ENCODE results near the gene CNOT2.

The CNOT2 gene

DNA sequence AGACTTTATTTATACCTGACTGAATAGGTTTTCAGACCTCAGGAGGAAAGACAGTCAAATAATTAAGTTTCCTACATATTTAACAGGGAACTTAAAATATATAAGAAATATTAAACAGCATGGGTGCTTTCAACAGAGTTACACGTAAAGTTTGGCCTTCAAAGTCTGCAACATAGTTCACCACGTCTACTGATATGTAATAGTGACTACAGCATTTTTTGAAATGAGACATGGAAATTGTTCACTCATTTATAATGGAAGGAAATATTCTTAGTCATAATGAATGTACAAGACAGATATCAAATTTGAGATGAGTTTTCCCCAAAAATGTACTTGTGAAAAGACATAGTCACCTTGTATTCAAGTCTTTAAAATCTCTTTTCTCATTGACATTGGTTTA, 66.1 kb downstream of the CNOT2 start:
- no peak for DNase-seq (ENCODE audit: low read depth)
- no peak overlapping the region for H3K4me3 ChIP-seq (ENCODE audit: low read length)
- TF ChIP-seq, protein P1, sequence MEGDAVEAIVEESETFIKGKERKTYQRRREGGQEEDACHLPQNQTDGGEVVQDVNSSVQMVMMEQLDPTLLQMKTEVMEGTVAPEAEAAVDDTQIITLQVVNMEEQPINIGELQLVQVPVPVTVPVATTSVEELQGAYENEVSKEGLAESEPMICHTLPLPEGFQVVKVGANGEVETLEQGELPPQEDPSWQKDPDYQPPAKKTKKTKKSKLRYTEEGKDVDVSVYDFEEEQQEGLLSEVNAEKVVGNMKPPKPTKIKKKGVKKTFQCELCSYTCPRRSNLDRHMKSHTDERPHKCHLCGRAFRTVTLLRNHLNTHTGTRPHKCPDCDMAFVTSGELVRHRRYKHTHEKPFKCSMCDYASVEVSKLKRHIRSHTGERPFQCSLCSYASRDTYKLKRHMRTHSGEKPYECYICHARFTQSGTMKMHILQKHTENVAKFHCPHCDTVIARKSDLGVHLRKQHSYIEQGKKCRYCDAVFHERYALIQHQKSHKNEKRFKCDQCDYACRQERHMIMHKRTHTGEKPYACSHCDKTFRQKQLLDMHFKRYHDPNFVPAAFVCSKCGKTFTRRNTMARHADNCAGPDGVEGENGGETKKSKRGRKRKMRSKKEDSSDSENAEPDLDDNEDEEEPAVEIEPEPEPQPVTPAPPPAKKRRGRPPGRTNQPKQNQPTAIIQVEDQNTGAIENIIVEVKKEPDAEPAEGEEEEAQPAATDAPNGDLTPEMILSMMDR (conservative IDR thresholded peaks at IDR 0.05; ENCODE audit: low read length), result no peak

DNA sequence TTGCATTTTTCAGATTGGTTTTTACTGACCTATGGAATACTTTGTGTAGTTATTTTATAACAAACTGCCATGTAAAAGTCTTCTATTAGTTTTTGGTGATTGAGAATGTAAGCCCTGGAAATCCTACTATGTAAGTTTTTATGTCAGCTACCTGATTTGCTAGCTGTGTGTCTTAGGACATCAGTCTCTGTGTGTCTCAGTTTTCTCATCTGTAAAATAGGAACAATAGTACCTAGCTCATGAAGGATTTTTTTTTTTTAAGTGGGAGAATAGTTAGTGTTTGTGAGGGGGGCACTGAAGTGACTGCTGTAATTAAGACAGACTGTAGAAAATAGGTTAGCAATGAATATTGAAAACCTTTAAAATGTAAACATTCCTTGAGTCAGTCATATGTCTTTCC, 70.9 kb downstream of the CNOT2 start:
- DNase-seq (ENCODE audit: low read depth), result no peak
- TF ChIP-seq, protein P1 (conservative IDR thresholded peaks at IDR 0.05; ENCODE audit: low read length), result no peak
- no peak overlapping the region for H3K4me3 ChIP-seq (ENCODE audit: low read length)

DNA sequence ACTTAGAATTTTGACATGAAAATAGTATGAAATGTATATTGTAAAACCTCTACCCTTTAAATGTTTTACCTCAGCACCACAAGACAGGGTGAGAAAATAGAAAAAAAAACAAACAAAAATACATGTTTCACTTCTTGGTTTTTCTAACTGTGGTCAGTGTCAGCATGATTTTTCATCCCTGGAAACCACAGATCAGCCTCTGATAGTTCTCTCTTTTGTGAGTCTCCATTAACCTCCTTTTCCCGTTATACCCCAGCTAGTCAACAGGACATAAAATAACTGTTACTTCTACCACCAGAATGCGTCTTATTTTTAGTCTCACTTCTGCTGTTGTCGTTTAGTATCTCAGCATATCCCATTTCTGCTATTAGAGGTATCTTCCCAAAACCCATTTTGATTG, 74.5 kb downstream of the CNOT2 start:
- H3K4me3 ChIP-seq (ENCODE audit: low read length), result no peak overlapping the region
- no peak for DNase-seq (ENCODE audit: low read depth)
- TF ChIP-seq, protein P1 (conservative IDR thresholded peaks at IDR 0.05; ENCODE audit: low read length), result no peak

DNA sequence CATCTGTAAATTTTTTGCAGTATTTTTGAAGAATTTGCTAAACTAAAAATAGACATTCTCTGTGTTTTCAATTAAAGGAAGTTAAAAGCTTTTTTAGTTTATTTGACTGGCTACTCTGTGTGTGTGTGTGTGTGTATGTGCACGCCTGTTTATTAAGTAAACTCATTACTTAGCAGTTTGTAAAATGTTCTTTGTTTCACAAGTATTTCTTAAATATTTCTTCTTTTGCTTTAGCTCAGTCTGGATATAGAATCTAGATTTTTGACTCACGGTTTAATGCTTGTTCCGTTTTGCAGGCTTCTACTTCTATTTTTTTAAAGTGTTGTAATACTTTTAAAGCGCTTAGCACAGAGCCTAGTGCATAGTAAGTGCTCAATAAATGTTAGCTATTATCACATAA, 76.4 kb downstream of the CNOT2 start:
- DNase-seq (ENCODE audit: low read depth), result no peak
- no peak overlapping the region for H3K4me3 ChIP-seq (ENCODE audit: low read length)
- TF ChIP-seq, protein P1 (conservative IDR thresholded peaks at IDR 0.05; ENCODE audit: low read length), result no peak

DNA sequence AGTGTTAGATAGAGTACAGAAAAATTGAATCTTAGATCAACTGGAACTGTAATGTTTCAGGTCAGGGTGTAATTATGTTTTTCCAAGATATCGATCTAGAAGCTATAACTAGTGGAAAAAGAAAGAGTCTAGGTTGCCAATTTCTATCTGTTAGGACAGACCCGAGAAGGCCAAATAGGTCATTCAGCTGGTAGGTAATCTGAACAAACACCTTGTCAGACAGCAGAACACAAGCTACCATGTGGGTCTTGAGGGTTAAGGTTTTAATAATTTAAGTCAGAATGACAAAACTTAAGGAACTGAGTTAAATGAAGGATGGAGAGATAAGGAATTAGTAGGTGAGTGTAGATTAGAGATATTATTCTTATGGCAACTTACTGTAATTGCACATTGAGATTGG, 78.0 kb downstream of the CNOT2 start:
- TF ChIP-seq, protein P1 (conservative IDR thresholded peaks at IDR 0.05; ENCODE audit: low read length), result no peak
- DNase-seq (ENCODE audit: low read depth), result no peak
- no peak overlapping the region for H3K4me3 ChIP-seq (ENCODE audit: low read length)

DNA sequence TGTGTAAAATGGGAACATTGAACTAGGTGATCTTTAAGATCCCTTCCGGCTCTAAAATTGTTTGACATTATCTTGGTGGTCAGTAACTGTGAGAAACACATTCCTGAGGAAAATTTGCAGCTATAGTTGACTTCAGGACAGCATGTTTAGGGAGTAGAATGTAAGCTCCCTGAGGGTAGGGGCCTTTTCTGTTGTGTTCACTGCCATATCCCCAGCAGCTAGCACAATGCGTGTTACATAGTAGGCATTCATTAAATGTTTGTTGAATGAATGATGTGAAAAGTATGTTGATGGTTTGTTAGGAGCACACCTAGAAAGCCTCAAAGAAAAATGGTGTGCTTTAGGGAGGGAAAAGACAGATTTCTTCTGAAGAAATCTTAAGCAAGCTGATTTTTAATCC, 84.3 kb downstream of the CNOT2 start:
- TF ChIP-seq, protein P1 (conservative IDR thresholded peaks at IDR 0.05; ENCODE audit: low read length), result no peak
- H3K4me3 ChIP-seq (ENCODE audit: low read length), result no peak overlapping the region
- DNase-seq (ENCODE audit: low read depth), result no peak

DNA sequence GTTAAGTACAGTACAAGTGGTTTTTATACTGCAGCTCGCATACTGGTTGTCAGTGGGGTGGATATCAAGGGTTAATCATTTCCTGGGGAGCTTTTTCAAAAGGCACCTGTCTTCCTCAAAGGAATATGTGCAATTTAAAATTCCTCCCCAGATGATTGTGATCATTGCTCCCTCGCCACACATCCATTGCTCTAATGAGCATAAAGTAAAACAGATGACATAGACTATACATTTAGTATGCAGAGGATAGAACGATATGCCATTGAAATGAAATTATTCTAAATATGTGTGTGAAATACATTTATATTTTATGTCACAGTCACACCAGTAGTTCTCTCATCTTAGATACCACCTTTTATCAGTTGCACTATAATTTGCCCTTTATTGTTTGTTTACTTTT, 86.5 kb downstream of the CNOT2 start:
- TF ChIP-seq, protein P1 (conservative IDR thresholded peaks at IDR 0.05; ENCODE audit: low read length), result no peak
- no peak for DNase-seq (ENCODE audit: low read depth)
- no peak overlapping the region for H3K4me3 ChIP-seq (ENCODE audit: low read length)

Measured in AG10803 (cell line).